AG04450 (cell line): ENCODE results near the gene THAP7. TPM values are rescaled to one million over a fixed set of nuclear protein-coding genes. Genes with fewer than 3 reads are reported as not detected.
"Not testable (repeated sequence)": the region's sequence is repeated elsewhere in the genome, so short reads cannot be mapped to it uniquely, and the experiment has no call there.

Source experiments
- CTCF ChIA-PET: fragments of 300-600, 350-600 bp; formaldehyde crosslinking; extraction: SDS; loops from one replicate; lab custom pipeline; 2022; ENCODE audit warnings: antibody characterized with exemption, inconsistent platforms; lab: Charles Lee
- POLR2A ChIA-PET: fragments of 350-600 bp; formaldehyde crosslinking; extraction: SDS; loops from one replicate; lab custom pipeline; 2021; ENCODE audit warnings: antibody characterized with exemption, inconsistent platforms; lab: Yijun Ruan, JAX
- DNase-seq: peaks from one replicate; pipeline ENCODE4 v3.0.0-alpha.2; 2011; ENCODE audit warnings: low read depth, low spot score
- H3K27ac ChIP-seq: one replicate; pipeline ENCODE4 v1.5.1; 2012; ENCODE audit warnings: low read depth, low read length, control low read depth
- H3K27me3 ChIP-seq: one replicate; pipeline ENCODE4 v1.6.0; 2012; ENCODE audit warnings: low read length; ENCODE audit not compliant: control insufficient read depth, insufficient read depth
- H3K4me3 ChIP-seq: 2 replicates; pipeline ENCODE4 v1.5.1; 2011; ENCODE audit warnings: mild to moderate bottlenecking, low read depth, low read length, control low read depth
- H3K9me3 ChIP-seq: 2 replicates; pipeline ENCODE4 v1.5.1; 2012; ENCODE audit warnings: low read length; ENCODE audit not compliant: control insufficient read depth, insufficient read depth
- polyA plus RNA-seq: library from polyadenylated mRNA; depleted of rRNA; stranded (reverse); fragments of >200 nt; gene quantifications from 2 replicates; pipeline ENCODE4 v1.2.3, GENCODE V29; 2011
- TF ChIP-seq, protein P1 (sequence below): IDR thresholded peaks from 2 replicates; pipeline ENCODE4 v1.5.1; 2011; ENCODE audit warnings: low read depth, low read length, control low read depth, inconsistent platforms

THAP7 gene
- polyA plus RNA-seq, 1 experiment = 12.5 TPM

DNA sequence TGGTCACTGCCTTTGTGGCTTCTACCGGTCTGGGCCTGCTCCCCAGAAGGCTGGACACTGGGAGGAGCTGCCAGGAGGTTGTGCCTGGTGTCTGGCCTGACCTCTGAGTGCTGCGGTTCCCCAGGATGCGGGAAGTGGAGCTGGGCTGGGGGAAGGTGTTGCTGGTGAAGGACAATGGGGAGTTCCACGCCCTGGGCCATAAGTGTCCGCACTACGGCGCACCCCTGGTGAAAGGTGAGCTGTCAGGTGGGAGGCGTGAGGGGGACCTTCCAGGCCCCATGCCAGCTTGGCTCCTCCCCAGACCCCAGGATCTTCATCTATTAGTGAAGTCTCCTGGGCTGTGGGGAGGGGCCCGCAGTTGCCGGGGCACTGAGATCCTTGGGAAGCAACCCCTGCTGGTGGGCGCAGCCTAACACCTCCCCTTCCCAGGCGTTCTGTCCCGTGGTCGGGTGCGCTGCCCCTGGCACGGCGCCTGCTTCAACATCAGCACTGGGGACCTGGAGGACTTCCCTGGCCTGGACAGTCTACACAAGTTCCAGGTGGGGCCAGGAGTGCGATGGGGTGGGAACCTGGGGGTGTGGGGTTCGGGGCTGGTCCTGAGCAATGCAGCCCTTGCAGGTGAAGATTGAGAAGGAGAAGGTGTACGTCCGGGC, 28.2 kb downstream of the THAP7 start:
- H3K27me3 ChIP-seq = peaks cover 2% of the 10 kb centered on the region
- TF ChIP-seq, protein P1, sequence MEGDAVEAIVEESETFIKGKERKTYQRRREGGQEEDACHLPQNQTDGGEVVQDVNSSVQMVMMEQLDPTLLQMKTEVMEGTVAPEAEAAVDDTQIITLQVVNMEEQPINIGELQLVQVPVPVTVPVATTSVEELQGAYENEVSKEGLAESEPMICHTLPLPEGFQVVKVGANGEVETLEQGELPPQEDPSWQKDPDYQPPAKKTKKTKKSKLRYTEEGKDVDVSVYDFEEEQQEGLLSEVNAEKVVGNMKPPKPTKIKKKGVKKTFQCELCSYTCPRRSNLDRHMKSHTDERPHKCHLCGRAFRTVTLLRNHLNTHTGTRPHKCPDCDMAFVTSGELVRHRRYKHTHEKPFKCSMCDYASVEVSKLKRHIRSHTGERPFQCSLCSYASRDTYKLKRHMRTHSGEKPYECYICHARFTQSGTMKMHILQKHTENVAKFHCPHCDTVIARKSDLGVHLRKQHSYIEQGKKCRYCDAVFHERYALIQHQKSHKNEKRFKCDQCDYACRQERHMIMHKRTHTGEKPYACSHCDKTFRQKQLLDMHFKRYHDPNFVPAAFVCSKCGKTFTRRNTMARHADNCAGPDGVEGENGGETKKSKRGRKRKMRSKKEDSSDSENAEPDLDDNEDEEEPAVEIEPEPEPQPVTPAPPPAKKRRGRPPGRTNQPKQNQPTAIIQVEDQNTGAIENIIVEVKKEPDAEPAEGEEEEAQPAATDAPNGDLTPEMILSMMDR = no peak
- no peak overlapping the region for H3K4me3 ChIP-seq
- ChIA-PET CTCF (no interaction called here), POLR2A (interaction anchor here (0.6 to 3.5 kb wide), 3 partner anchors 8 to 31 kb away, joined by 3 to 21 read pairs (median 4); partner anchors contain the start of gene LZTR1)
- no peak overlapping the region for H3K27ac ChIP-seq
- H3K9me3 ChIP-seq = peaks cover 11% of the 10 kb centered on the region
- DNase-seq = no peak

DNA sequence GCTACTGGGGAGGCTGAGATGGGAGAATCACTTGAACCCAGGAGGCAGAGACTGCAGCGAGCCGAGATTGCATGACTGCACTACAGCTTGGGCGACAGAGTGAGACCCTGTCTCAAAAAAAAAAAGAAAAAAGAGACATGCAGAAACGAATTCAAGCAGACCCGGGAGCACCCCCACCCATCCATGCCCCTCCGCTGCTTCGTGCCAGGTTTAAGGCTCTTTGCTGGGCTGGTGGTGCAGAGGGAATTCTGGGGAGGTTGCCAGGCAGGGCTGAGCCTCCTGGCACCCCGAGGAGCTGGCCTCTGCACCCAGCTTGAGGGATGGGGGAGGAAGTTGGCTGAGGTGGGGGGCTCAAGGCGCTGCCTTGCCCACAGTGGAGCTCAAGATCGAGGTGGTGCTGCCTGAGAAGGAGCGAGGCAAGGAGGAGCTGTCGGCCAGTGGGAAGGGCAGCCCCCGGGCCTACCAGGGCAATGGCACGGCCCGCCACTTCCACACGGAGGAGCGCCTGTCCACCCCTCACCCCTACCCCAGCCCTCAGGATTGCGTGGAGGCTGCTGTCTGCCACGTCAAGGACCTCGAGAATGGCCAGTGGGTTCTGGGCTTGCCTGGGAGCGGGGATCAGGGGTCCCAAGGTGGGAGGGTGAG, 28.9 kb downstream of the THAP7 start:
- Histone ChIP-seq H3K9me3 (peaks cover 5% of the 10 kb centered on the region; the same call in 1 of the 2 replicates), H3K27ac (no peak overlapping the region), H3K27me3 (peaks cover 2% of the 10 kb centered on the region), H3K4me3 (no peak overlapping the region)
- TF ChIP-seq, protein P1 = no peak
- CTCF ChIA-PET = interaction anchor here (0.6 to 1.8 kb wide), 2 partner anchors 8 to 130 kb away, joined by 3 to 4 read pairs; no protein-coding TSS in a partner anchor
- POLR2A ChIA-PET = interaction anchor here (0.6 to 3.5 kb wide), 2 partner anchors 9 to 31 kb away, joined by 3 to 21 read pairs; partner anchors contain the start of gene LZTR1
- no peak for DNase-seq

DNA sequence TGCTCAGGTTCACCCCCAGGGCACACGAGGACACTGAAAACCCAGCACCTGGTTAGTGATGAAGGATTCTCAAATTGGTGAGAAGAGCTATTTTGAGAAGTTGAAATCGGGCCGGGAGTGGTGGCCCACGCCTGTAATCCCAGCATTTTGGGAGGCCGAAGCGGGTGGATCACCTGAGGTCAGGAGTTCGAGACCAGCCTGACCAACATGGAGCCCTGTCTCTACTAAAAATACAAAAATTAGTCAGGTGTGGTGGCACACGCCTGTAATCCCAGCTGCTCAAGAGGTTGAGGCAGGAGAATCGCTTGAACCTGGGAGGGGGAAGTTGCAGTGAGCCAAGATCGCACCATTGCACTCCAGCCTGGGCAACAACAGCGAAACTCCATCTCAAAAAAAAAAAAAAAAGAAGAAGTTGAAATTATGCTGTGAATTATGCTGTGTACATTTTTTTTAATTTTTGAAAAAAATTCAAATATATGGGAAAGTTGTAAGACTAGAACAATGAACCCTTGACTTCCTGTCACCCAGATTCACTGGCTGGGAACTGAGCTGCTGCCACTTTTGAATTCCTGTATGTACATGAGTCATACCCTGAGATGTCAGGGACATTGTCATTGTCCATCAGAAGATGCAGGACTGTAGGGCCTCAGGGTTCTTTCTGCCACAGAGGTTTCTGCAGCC, 29.8 kb downstream of the THAP7 start:
- not testable (repeated sequence) for H3K27me3 ChIP-seq, DNase-seq, H3K4me3 ChIP-seq, H3K27ac ChIP-seq, H3K9me3 ChIP-seq
- ChIA-PET POLR2A (interaction anchor here (3.5 kb wide), 1 partner anchor 10 kb away, joined by 21 read pairs; the partner anchor contains the start of gene LZTR1), CTCF (interaction anchor here (1.8 kb wide), 1 partner anchor 131 kb away, joined by 4 read pairs; no protein-coding TSS in a partner anchor)

DNA sequence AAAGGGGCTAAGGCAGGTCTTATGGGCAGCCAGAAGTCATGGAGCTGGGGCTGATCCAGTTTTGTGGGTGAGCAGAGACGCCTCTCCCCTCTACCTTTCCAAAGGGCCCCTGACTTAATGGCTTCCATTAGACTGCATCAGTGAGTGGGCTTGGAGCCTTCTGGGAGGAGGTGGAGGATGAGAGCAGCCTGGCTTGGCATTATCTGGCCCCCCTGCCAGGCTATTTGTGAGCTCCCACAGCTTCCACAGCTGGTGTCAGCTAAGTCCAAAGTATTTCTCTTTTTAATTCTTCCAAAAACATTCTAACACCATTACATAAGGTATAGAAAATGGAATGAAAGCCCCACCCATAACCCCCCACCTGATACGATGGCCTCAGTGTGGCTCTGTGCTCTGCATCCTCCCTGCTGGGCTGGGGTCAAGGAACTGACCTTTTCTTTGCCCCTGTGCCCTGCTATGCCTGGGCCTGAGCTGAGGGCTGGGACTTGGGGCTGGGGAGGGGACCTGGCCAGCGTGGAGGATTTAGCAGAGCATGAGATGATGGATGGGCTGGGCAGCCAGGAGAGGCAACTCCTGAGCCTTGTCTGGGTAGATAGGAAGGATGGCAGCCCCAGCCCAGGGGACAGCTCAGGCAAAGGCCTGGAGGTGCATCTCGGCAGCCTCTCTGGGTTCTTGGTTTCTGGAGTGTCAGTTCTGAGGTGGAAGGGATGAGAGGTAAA, 30.8 kb downstream of the THAP7 start:
- ChIA-PET POLR2A (interaction anchor here (3.5 kb wide), 1 partner anchor 11 kb away, joined by 21 read pairs; the partner anchor contains the start of gene LZTR1), CTCF (interaction anchor here (1.6 to 1.8 kb wide), 3 partner anchors 10 to 132 kb away, joined by 4 to 8 read pairs (median 7); no protein-coding TSS in a partner anchor)
- Histone ChIP-seq H3K27me3 (peaks cover 8% of the 10 kb centered on the region), H3K27ac (no peak overlapping the region), H3K4me3 (no peak overlapping the region), H3K9me3 (no peaks in the 10 kb centered on the region; the same call in 1 of the 2 replicates)
- no peak for DNase-seq
- TF ChIP-seq, protein P1 = no peak
